ENCODE data around the gene RP2. TPM values are rescaled to one million over a fixed set of nuclear protein-coding genes. Genes with fewer than 3 reads are reported as not detected.

The RP2 gene
- total RNA-seq, 1 donor from 2014 or later: 7.0 TPM

DNA sequence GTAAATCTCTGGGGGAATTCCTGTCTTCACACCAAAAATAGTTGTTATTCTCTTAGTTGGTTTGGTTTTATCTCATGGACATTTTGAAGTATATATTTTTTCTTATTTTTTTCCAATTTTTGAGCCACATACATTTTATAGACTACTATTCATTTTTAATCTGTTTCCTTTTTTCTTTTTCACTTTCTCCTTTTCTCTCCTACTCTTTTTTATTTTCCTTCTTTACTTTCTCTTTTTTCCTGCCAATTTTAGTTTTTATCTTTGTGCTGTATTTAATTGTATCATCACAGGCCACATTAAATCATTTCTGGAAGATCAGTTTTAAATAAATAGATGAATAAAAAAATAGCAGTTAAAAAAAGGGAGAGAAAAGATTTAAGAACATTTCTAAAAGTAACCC, 61.4 kb downstream of the RP2 start:
- no peak for DNase-seq (ENCODE audit: low read depth)
- TF ChIP-seq, protein P1, sequence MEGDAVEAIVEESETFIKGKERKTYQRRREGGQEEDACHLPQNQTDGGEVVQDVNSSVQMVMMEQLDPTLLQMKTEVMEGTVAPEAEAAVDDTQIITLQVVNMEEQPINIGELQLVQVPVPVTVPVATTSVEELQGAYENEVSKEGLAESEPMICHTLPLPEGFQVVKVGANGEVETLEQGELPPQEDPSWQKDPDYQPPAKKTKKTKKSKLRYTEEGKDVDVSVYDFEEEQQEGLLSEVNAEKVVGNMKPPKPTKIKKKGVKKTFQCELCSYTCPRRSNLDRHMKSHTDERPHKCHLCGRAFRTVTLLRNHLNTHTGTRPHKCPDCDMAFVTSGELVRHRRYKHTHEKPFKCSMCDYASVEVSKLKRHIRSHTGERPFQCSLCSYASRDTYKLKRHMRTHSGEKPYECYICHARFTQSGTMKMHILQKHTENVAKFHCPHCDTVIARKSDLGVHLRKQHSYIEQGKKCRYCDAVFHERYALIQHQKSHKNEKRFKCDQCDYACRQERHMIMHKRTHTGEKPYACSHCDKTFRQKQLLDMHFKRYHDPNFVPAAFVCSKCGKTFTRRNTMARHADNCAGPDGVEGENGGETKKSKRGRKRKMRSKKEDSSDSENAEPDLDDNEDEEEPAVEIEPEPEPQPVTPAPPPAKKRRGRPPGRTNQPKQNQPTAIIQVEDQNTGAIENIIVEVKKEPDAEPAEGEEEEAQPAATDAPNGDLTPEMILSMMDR (conservative IDR thresholded peaks at IDR 0.05; ENCODE audit: low read depth, low read length): no peak
- H3K4me3 ChIP-seq (ENCODE audit: low read depth, low read length): no peak overlapping the region

DNA sequence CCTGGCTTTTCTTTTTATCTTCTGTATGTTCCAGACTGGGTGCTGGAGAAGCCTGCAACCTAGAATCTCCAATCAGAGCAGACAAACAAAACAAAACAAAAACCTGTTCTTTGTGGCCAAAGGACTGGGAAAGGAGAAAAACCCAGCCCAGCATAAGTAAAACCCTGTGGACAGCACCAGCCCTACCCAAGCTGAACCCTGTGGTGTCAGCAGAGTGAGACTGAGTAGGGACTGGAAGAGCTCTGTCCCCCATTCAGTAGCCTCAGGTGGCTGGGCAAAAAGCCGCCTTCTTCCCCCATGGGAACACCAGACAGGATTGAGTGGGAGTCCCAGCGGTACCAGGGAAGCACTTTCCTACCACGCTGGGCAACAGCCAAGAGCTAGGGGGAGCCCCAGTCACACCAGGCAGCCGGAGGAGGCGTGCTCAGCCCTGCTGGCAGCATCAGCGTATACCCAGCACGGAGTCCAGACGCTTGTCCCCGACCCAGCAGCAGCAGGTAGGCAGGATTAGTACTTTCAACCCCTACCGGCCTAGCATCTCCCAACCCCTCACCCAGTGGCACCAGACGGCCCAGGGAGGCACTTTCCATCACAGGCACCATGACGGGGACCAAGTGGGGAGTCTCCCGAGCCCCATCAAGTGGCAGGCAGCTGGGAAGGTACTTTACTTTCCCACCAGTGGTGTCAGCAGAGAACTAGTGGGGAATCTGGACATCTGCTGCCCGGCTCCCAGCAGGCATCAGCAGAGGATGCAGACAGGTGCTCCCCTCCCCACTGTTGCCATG, 66.8 kb downstream of the RP2 start:
- DNase-seq (ENCODE audit: low read depth): no peak
- TF ChIP-seq, protein P1 (conservative IDR thresholded peaks at IDR 0.05; ENCODE audit: low read depth, low read length): peak; percentile 66
- peak overlapping the region; percentile 59 for H3K4me3 ChIP-seq (ENCODE audit: low read depth, low read length)

DNA sequence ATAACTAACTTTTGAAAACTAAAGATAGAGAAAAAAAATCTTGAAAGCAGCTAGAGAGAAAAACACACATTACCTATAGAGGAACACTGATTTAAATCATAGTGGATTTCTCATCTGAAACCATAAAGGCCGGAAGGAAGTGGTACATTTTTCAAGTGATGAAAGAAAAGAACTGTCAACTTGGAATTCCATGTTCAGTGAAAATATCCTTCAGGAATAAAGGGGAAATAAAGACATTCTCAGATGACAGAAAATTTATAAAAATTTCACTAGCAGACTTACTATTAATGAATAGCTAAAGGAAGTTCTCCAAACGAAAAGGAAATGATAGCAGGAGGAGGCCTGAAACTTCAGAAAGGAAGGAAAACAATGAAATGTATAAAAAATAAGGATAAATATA, 67.8 kb downstream of the RP2 start:
- H3K4me3 ChIP-seq (ENCODE audit: low read depth, low read length): no peak overlapping the region
- no peak for DNase-seq (ENCODE audit: low read depth)
- TF ChIP-seq, protein P1 (conservative IDR thresholded peaks at IDR 0.05; ENCODE audit: low read depth, low read length): no peak

DNA sequence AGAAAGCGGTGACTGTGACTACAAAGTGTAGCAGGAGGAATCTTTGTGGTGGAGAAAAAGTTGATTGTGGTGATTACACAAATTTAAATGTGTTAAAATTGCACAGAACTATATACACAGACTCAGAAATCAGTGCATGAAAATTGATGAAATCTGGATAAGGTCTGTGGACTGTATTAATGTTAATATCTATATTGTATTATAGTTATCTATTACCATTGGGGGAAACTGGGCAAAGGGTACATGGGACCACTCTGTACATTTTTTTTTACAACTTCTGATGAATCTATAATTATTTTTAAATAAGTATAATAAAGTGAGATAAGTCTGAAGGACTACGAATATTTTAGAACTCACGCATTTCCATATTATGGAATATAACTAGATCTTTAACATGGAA, 73.6 kb downstream of the RP2 start:
- DNase-seq (ENCODE audit: low read depth): no peak
- H3K4me3 ChIP-seq (ENCODE audit: low read depth, low read length): no peak overlapping the region
- TF ChIP-seq, protein P1 (conservative IDR thresholded peaks at IDR 0.05; ENCODE audit: low read depth, low read length): no peak

DNA sequence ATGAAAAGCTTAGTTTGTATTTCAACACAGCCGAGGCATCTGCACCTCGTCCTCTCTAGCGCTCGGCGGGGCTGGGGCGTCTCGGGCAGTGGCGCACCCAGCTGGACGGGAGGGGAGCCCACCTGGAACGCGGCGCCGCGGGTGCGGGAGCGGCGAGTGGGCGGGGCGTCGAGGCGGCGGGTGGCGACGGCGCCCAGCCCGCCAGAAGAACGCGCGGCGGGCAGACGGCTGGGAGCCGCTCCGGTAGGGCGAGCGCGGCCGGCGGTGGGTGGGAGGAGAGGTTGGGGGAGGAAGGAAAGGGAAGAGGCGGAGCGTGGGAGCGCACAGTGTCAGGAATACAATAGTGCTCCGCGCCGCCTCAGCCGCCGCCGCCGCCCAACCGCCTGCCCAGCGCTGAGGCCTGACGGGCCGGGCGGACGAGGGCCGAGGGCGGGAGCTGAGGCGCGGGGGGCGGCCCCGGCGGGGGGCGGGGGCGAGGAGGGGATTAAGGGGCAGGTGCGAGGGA, 75.3 kb downstream of the RP2 start, which contains the start of gene JADE3:
Gene JADE3, plus strand, starts transcription at position 324 of the 505 bp plus-strand sequence. CDS start 72,474 bp downstream, outside the sequence.
- peak within 1 kb of the TSS; percentile 74 for H3K4me3 ChIP-seq (ENCODE audit: low read depth, low read length)
- no peak for DNase-seq (ENCODE audit: low read depth)
- TF ChIP-seq, protein P1 (conservative IDR thresholded peaks at IDR 0.05; ENCODE audit: low read depth, low read length): no peak

DNA sequence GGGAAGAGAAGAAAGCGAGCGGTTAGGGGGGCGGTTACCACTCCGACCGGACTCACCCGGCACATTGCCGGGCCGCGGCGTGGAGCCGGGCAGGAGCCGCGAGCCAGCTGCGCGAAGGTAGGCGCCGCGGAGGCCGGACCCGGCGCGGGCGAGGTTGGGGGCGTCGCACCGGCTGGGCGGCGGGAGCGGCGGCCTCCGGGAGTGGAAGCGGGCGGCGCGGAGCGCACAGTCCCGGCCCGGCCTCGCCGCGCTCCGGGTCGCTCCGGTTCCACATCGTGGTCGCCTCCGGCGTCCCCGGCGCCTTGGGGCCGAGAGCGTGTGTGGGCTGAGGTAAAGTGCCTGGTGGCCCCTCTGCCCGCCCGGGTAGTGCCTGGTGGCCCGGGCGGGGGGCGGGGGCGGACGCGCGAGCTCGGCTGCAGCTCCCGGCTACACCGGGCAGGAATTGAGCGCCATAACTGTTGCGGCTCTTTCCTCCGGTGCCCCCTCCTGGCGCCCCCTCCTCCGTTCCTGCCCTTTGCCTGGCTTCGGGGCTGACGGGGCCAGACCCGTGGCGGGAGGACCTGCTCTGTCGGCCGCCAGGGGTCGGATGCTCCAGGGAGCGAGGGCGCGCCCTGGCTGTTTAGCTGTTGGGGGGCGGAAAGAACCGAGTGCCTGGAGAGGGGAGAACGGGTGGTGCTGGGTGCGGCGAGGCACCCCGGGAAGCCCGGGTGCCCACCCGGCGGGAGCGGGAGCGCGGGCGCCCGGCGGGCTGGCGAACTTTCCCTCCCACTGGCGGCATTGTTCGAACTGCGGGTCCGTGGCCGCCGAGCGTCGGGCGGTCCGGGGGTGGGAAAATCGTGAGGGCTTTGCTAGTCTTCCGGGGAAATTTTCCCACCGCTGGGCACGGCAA, 76.0 kb downstream of the RP2 start:
- TF ChIP-seq, protein P1 (conservative IDR thresholded peaks at IDR 0.05; ENCODE audit: low read depth, low read length): peak; percentile 56
- H3K4me3 ChIP-seq (ENCODE audit: low read depth, low read length): peak overlapping the region; percentile 74
- DNase-seq (ENCODE audit: low read depth): no peak

Data from epithelial cell of proximal tubule (primary cell).